Endothelial cell of umbilical vein (primary cell): ENCODE data around the gene FUT6. TPM values are rescaled to one million over a fixed set of nuclear protein-coding genes. Genes with fewer than 3 reads are reported as not detected.

Experiments
- BruUV-seq: library from RNA; stranded (reverse); fragments of 400-500 nt; replicated peaks from 2 replicates; lab custom pipeline; 2021; lab: Mats Ljungman, UMichigan
- CTCF ChIA-PET: fragments of 300-600, 350-600 bp; sonication (Branson Sonifier 250); formaldehyde crosslinking; loops from one replicate; lab custom pipeline; 2021; ENCODE audit warnings: antibody characterized with exemption, inconsistent platforms; lab: Charles Lee
- POLR2A ChIA-PET: fragments of 300-600, 350-600 bp; sonication (Branson Sonifier 250); formaldehyde crosslinking; loops from one replicate; lab custom pipeline; 2021; ENCODE audit warnings: antibody characterized with exemption, inconsistent platforms; lab: Charles Lee
- DNase-seq: peaks from one replicate; pipeline ENCODE4 v3.0.0-alpha.2; 2011; ENCODE audit warnings: low read depth, low spot score
- FAIRE-seq: peaks from 2 replicates; lab custom pipeline; 2011; peaks lifted over from hg19 to GRCh38; lab: Jason Lieb, UNC
- H2AFZ ChIP-seq: 2 replicates; pipeline ENCODE4 v1.6.0; 2012; ENCODE audit warnings: low read depth, low read length, control low read depth, inconsistent platforms
- H3K27ac ChIP-seq: 2 replicates; pipeline ENCODE4 v1.5.1; 2011; ENCODE audit warnings: low read depth, mild to moderate bottlenecking, control low read depth, low read length, moderate library complexity; ENCODE audit not compliant: insufficient read depth
- H3K27me3 ChIP-seq, 2 experiments: 2 replicates each; pipeline versions ENCODE4 v1.6.0 to v1.6.1; 2011; ENCODE audit warnings: low read length in 2 of 2, mixed read lengths in 1 of 2; ENCODE audit not compliant: control insufficient read depth in 2 of 2, insufficient read depth in 2 of 2
- H3K36me3 ChIP-seq, 2 experiments: 2 replicates in 1 of 2; 3 replicates in 1 of 2; pipeline ENCODE4 v1.5.1; 2011; ENCODE audit warnings: low read length in 2 of 2, mild to moderate bottlenecking in 1 of 2, moderate library complexity in 1 of 2; ENCODE audit not compliant: control insufficient read depth in 2 of 2, insufficient read depth in 2 of 2; ENCODE audit errors: extremely low read depth in 1 of 2
- H3K4me1 ChIP-seq: 3 replicates; pipeline ENCODE4 v1.5.1; 2011; ENCODE audit warnings: mild to moderate bottlenecking, low read length; ENCODE audit not compliant: control insufficient read depth, insufficient read depth; ENCODE audit errors: extremely low read depth
- H3K4me2 ChIP-seq: 2 replicates; pipeline ENCODE4 v1.6.1; 2011; ENCODE audit warnings: low read length, control low read depth, mixed read lengths; ENCODE audit not compliant: insufficient read depth
- H3K4me3 ChIP-seq, 3 experiments: fragments of 200-600 bp in 1 of 3; sonication (generic), shearing (Covaris generic) in 1 of 3; replicated peaks in 1 of 3; 2 replicates each; pipeline ENCODE4 v1.5.1; 2011 to 2016; ENCODE audit warnings: control low read depth in 3 of 3, low read length in 3 of 3, mild to moderate bottlenecking in 2 of 3, inconsistent platforms in 1 of 3, low read depth in 1 of 3, moderate library complexity in 1 of 3; ENCODE audit not compliant: insufficient read depth in 1 of 3
- H3K79me2 ChIP-seq: 2 replicates; pipeline ENCODE4 v1.6.0; 2012; ENCODE audit warnings: low read length, inconsistent platforms; ENCODE audit not compliant: control insufficient read depth, insufficient read depth
- H3K9ac ChIP-seq: replicated peaks from 2 replicates; pipeline ENCODE3; 2011; ENCODE audit warnings: low read length, control low read depth; ENCODE audit not compliant: insufficient read depth; ENCODE audit errors: extremely low read depth
- H3K9me1 ChIP-seq: replicated peaks from 3 replicates; pipeline ENCODE4 v1.6.0; 2011; ENCODE audit warnings: mild to moderate bottlenecking, low read length; ENCODE audit not compliant: control insufficient read depth, insufficient read depth; ENCODE audit errors: extremely low read depth
- H3K9me3 ChIP-seq: replicated peaks from 2 replicates; pipeline ENCODE4 v1.5.1; 2012; ENCODE audit warnings: low read length, inconsistent platforms; ENCODE audit not compliant: control insufficient read depth, insufficient read depth
- H4K20me1 ChIP-seq: replicated peaks from 2 replicates; pipeline ENCODE3; 2011; ENCODE audit warnings: mild to moderate bottlenecking, low read length; ENCODE audit not compliant: control insufficient read depth, insufficient read depth; ENCODE audit errors: extremely low read depth
- EZH2 ChIP-seq: IDR thresholded peaks from 2 replicates; pipeline ENCODE4 v1.6.1; 2012; ENCODE audit warnings: borderline replicate concordance, low read depth, mild to moderate bottlenecking, moderate library complexity, low read length, inconsistent platforms; ENCODE audit not compliant: severe bottlenecking
- FOS ChIP-seq: IDR thresholded peaks from 2 replicates; pipeline ENCODE4 v1.6.1; 2011; ENCODE audit warnings: mild to moderate bottlenecking, low read length, moderate library complexity, borderline replicate concordance; ENCODE audit not compliant: insufficient read depth
- GATA2 ChIP-seq: IDR thresholded peaks from 2 replicates; pipeline ENCODE4 v1.7.0; 2011; ENCODE audit warnings: low read depth, mild to moderate bottlenecking, moderate library complexity, mixed read lengths, low read length; ENCODE audit not compliant: insufficient read length, insufficient read depth
- JUN ChIP-seq: IDR thresholded peaks from 2 replicates; pipeline ENCODE4 v1.6.1; 2011; ENCODE audit warnings: borderline replicate concordance, low read depth; ENCODE audit not compliant: insufficient read length, insufficient read depth
- MYC ChIP-seq: IDR thresholded peaks from one replicate; pipeline ENCODE4 v1.6.1; 2011; ENCODE audit warnings: mild to moderate bottlenecking, low read depth, low read length
- POLR2A ChIP-seq: IDR thresholded peaks from 2 replicates; pipeline ENCODE4 v1.6.1; 2012; ENCODE audit warnings: low read depth, mild to moderate bottlenecking, control low read depth, low read length
- POLR2AphosphoS5 ChIP-seq: IDR thresholded peaks from 2 replicates; pipeline ENCODE4 v1.6.1; 2012; ENCODE audit warnings: low read depth, mild to moderate bottlenecking, control low read depth, low read length, moderate library complexity; ENCODE audit not compliant: insufficient read depth
- dilution Hi-C: fragments of 300-500 bp; cut with MboI; formaldehyde crosslinking; loops from one replicate; pipeline ENCODE4 v1.15.0; 2019; ENCODE audit warnings: low sequenced_read_pairs; ENCODE audit not compliant: extremely low pct_ligation_motif_present
- intact Hi-C: fragments of 100-400 bp; cut with micrococcal nuclease; formaldehyde crosslinking; loops from one replicate; pipeline ENCODE4 v1.10.0; 2022
- polyA plus RNA-seq, 4 experiments: library from polyadenylated mRNA; depleted of rRNA in 3 of 4; stranded (reverse) in 3 of 4; unstranded in 1 of 4; fragments of >200 nt; gene quantifications; 2 replicates each; pipeline versions ENCODE4 v1.2.1 to v1.2.3, GENCODE V29; 2011 to 2012; ENCODE audit warnings: missing spikeins in 1 of 4
- total RNA-seq: library from RNA; stranded (reverse); gene quantifications from 2 replicates; pipeline ENCODE4 v1.2.3, GENCODE V29; 2021
- TF ChIP-seq, protein P1 (sequence below): IDR thresholded peaks from 2 replicates; pipeline ENCODE4 v1.6.1; 2011; ENCODE audit not compliant: insufficient read depth, insufficient read length
- TF ChIP-seq, protein P2 (sequence below), 2 donors: IDR thresholded peaks; 1 replicate in 1 of 2; 2 replicates in 1 of 2; pipeline ENCODE4 v1.5.1; 2011; ENCODE audit warnings: low read length in 2 of 2, mild to moderate bottlenecking in 2 of 2, moderate library complexity in 2 of 2, control low read depth in 1 of 2, inconsistent platforms in 1 of 2, low read depth in 1 of 2; ENCODE audit not compliant: insufficient read depth in 1 of 2; ENCODE audit errors: extremely low read depth in 1 of 2

Gene FUT6
- total and polyA plus RNA-seq, 2 donors (not counting 3 experiments of a cell fraction or from before 2014, with no cell fraction given), result not detected

DNA sequence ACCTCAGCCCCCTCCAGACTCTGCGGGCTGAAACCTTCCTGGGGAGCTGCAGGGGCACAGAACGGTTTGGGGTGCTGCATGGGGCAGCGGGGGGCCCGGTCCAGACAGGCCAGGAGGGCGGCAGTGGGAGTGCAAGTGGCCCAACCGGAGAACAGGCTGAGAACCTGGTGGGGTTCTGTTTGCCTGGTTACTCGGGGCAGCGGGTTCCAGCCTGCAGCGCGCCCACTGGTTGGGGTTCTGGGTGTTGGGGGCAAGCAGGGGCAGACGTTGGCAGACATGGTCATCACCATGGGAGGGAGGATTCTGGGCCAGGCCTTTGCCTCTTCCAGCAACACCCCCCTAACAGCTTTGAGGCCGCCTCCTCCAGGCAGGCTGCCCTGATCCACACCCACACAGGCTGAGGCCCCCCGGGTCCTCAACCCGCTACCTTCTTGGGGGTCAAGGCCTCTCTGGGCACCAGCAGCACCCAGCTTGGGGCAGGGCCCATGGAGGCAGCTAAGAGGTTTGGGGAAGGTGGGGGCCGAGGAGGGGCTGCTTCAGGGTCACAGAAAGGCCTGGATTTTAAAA is 54.8 kb downstream of the FUT6 start, which contains the start of gene PRR22:
Gene PRR22, minus strand, starts transcription at position 166 of the 567 bp plus-strand sequence. Its CDS starts 86 bp downstream, at position 80.
- Histone ChIP-seq H3K36me3 (peaks cover 8 to 34% of the 10 kb centered on the region in 2 experiments), H3K27me3 (no peaks in the 10 kb centered on the region), H3K79me2 (peaks cover 2% of the 10 kb centered on the region), H3K4me2 (no peak within 1 kb of the TSS), H3K9me3 (no peaks in the 10 kb centered on the region), H3K9ac (no peak within 1 kb of the TSS), H2AFZ (no peak within 1 kb of the TSS), H4K20me1 (no peaks in the 10 kb centered on the region), H3K4me1 (no peaks in the 10 kb centered on the region), H3K9me1 (no peaks in the 10 kb centered on the region), H3K4me3 (no peak within 1 kb of the TSS), H3K27ac (no peak within 1 kb of the TSS)
- TF ChIP-seq, protein P1, sequence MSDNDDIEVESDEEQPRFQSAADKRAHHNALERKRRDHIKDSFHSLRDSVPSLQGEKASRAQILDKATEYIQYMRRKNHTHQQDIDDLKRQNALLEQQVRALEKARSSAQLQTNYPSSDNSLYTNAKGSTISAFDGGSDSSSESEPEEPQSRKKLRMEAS, result no peak
- TF ChIP-seq JUN (no peak), POLR2A (no peak), GATA2 (no peak), MYC (no peak), FOS (no peak), POLR2AphosphoS5 (no peak), EZH2 (no peak)
- TF ChIP-seq, protein P2, sequence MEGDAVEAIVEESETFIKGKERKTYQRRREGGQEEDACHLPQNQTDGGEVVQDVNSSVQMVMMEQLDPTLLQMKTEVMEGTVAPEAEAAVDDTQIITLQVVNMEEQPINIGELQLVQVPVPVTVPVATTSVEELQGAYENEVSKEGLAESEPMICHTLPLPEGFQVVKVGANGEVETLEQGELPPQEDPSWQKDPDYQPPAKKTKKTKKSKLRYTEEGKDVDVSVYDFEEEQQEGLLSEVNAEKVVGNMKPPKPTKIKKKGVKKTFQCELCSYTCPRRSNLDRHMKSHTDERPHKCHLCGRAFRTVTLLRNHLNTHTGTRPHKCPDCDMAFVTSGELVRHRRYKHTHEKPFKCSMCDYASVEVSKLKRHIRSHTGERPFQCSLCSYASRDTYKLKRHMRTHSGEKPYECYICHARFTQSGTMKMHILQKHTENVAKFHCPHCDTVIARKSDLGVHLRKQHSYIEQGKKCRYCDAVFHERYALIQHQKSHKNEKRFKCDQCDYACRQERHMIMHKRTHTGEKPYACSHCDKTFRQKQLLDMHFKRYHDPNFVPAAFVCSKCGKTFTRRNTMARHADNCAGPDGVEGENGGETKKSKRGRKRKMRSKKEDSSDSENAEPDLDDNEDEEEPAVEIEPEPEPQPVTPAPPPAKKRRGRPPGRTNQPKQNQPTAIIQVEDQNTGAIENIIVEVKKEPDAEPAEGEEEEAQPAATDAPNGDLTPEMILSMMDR (IDR thresholded peaks at IDR 0.05; ENCODE audit: extremely low read depth in 1 of 2, insufficient read depth in 1 of 2, low read depth in 1 of 2, low read length in 2 of 2), result no peak
- no peak for FAIRE-seq
- BruUV-seq, result no TSS peak
- POLR2A ChIA-PET, result no interaction called here
- intact Hi-C loops (no loop called here), dilution Hi-C loops (no loop called here)
- CTCF ChIA-PET, result no interaction called here
- DNase-seq, result no peak
